ENCODE measurements around the gene RRM2. TPM values are rescaled to one million over a fixed set of nuclear protein-coding genes. Genes with fewer than 3 reads are reported as not detected.

The RRM2 gene
- total and polyA plus RNA-seq, 8 donors: 24.9 to 85.8 (median 45.3) TPM

- H3K27me3 ChIP-seq: peaks cover 24 to 82% of the 10 kb centered on the region in 2 donors
- H3K27ac ChIP-seq: no peak overlapping the region
- intact Hi-C loops (cut with DNase I): no loop called here
- H3K4me3 ChIP-seq: no peak overlapping the region
- no peak for TF ChIP-seq CTCF (IDR thresholded peaks at IDR 0.05)
- DNase-seq (no peak), ATAC-seq (no peak)
- no peaks in the 10 kb centered on the region for H3K9me3 ChIP-seq
- no peaks in the 10 kb centered on the region for H3K36me3 ChIP-seq
- peaks cover 6 to 25% of the 10 kb centered on the region in 2 donors for H3K4me1 ChIP-seq
Measured at GRCh38 chr2:10076511-10076910, 46.0 kb upstream of the RRM2 start.

- intact Hi-C loops (cut with DNase I): no loop called here
- H3K9me3 ChIP-seq: no peaks in the 10 kb centered on the region
- H3K27me3 ChIP-seq: peaks cover 26 to 87% of the 10 kb centered on the region in 2 donors
- peaks cover 6 to 25% of the 10 kb centered on the region in 2 donors for H3K4me1 ChIP-seq
- ATAC-seq: no peak
- DNase-seq: no peak
- H3K36me3 ChIP-seq: no peaks in the 10 kb centered on the region
- TF ChIP-seq CTCF (IDR thresholded peaks at IDR 0.05): no peak
- no peak overlapping the region for H3K4me3 ChIP-seq
- no peak overlapping the region for H3K27ac ChIP-seq
Measured at GRCh38 chr2:10076988-10077527, 45.5 kb upstream of the RRM2 start.

GRCh38 chr2:10078001-10078400 lies 44.5 kb upstream of the RRM2 start:
- H3K27me3 ChIP-seq: peaks cover 33 to 97% of the 10 kb centered on the region in 2 donors
- intact Hi-C loops (cut with DNase I): no loop called here
- DNase-seq: no peak
- TF ChIP-seq CTCF (IDR thresholded peaks at IDR 0.05): no peak
- no peaks in the 10 kb centered on the region for H3K36me3 ChIP-seq
- H3K9me3 ChIP-seq: no peaks in the 10 kb centered on the region
- no peak overlapping the region for H3K4me3 ChIP-seq
- H3K27ac ChIP-seq: no peak overlapping the region
- H3K4me1 ChIP-seq: peaks cover 6 to 25% of the 10 kb centered on the region in 2 donors
- ATAC-seq: no peak

GRCh38 chr2:10078704-10079265 lies 43.8 kb upstream of the RRM2 start:
- Histone ChIP-seq H3K36me3 (no peaks in the 10 kb centered on the region), H3K27ac (peak overlapping the region in 1 of 2 donors; percentile 37), H3K27me3 (peaks cover 35 to 98% of the 10 kb centered on the region in 2 donors), H3K4me1 (peaks cover 6 to 25% of the 10 kb centered on the region in 2 donors), H3K9me3 (no peaks in the 10 kb centered on the region), H3K4me3 (peak overlapping the region in 1 of 2 donors; percentile 33)
- DNase-seq: no peak
- intact Hi-C loops (cut with DNase I): no loop called here
- peak; percentile 27 for ATAC-seq
- TF ChIP-seq CTCF (IDR thresholded peaks at IDR 0.05): no peak

- Histone ChIP-seq H3K4me3 (peak overlapping the region; percentile 27 to 33), H3K36me3 (no peaks in the 10 kb centered on the region), H3K4me1 (peaks cover 6 to 25% of the 10 kb centered on the region in 2 donors), H3K9me3 (no peaks in the 10 kb centered on the region), H3K27me3 (peaks cover 35 to 98% of the 10 kb centered on the region in 2 donors), H3K27ac (peak overlapping the region in 1 of 2 donors; percentile 37)
- intact Hi-C loops (cut with DNase I): no loop called here
- peak; percentile 75 for ATAC-seq
- DNase-seq: peak in 3 of 4 donors; percentile 59 to 78 (median 61)
- TF ChIP-seq CTCF (IDR thresholded peaks at IDR 0.05): no peak
Measured at GRCh38 chr2:10079266-10079869, 43.2 kb upstream of the RRM2 start.
